SK-N-DZ (cell line): ENCODE results near the gene AHNAK2.
"Not testable (repeated sequence)": the region's sequence is repeated elsewhere in the genome, so short reads cannot be mapped to it uniquely, and the experiment has no call there.

Experiments used
- DNase-seq: peaks from one replicate; pipeline ENCODE4 v3.0.0-alpha.2; 2015; ENCODE audit warnings: low spot score

The AHNAK2 gene

GRCh38 chr14:104898870-104899510, 79.2 kb downstream of the AHNAK2 start:
- no peak for DNase-seq

- DNase-seq, result no peak
Observed at GRCh38 chr14:104898195-104898558, 80.0 kb downstream of the AHNAK2 start.

GRCh38 chr14:104897330-104898194, 80.6 kb downstream of the AHNAK2 start:
- no peak for DNase-seq

- DNase-seq, result no peak
Observed at GRCh38 chr14:104895786-104896661, 82.2 kb downstream of the AHNAK2 start.

- DNase-seq, result no peak
Observed at GRCh38 chr14:104895207-104895785, 82.9 kb downstream of the AHNAK2 start.

GRCh38 chr14:104894331-104895206, 83.6 kb downstream of the AHNAK2 start:
- no peak for DNase-seq

- DNase-seq, result no peak
Observed at GRCh38 chr14:104893435-104894207, 84.6 kb downstream of the AHNAK2 start.

GRCh38 chr14:104892531-104893434, 85.4 kb downstream of the AHNAK2 start:
- DNase-seq, result no peak

GRCh38 chr14:104891664-104892530, 86.3 kb downstream of the AHNAK2 start:
- no peak for DNase-seq

- DNase-seq, result no peak
Observed at GRCh38 chr14:104891121-104891551, 87.0 kb downstream of the AHNAK2 start.

GRCh38 chr14:104890292-104890691, 87.9 kb downstream of the AHNAK2 start:
- not testable (repeated sequence) for DNase-seq

- DNase-seq, result no peak
Observed at GRCh38 chr14:104889375-104889757, 88.8 kb downstream of the AHNAK2 start.

- no peak for DNase-seq
Observed at GRCh38 chr14:104888489-104889374, 89.4 kb downstream of the AHNAK2 start.

- DNase-seq, result no peak
Observed at GRCh38 chr14:104887623-104888488, 90.3 kb downstream of the AHNAK2 start.
